K562 treated with DMSO at 1 percent for 4 hours (cell line): ENCODE data around the gene HIBADH. TPM values are rescaled to one million over a fixed set of nuclear protein-coding genes. Genes with fewer than 3 reads are reported as not detected.

Experiments used
- total RNA-seq: library from RNA; unstranded; fragments of 300-600 nt; gene quantifications from 2 replicates; pipeline ENCODE4 v1.2.3, GENCODE V29; 2022; ENCODE audit not compliant: insufficient read depth

Gene HIBADH
- total RNA-seq, result 19.7 TPM in 2 replicates

DNA sequence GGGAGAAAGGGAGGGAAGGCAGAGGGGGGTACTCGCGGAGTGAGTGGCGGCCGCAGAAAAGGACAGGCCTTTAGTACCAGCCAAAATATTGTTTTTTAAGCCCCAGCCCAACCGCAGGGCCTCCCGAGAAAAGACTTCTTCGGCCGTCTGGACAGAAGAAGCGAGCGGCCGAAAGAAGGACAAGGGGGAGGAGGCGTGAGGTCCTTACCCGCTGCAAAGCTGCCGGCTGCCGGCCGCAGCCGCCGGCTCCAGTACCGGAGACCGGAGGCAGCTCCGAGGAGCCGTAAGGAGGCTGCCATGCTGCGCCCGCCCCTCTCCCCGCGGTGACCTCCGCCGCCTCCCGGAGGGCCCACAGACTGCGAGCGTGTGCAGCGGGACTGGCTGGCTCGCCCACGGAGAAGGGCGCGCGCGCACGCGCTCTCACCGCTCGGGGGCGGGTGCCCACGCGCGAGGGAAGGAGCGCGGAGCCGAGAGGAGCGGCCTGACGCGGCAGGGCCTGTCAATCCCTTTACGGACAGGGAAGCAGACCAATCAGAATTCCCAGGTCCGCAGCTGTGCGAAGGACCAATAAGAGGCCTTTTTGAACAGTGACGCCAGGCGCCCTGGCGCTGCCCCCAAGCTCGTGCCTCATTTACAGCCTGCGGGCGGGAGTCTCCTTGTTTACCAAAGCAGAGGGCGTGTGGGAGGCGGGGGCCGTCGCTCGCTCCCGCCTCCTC, at the start of gene HIBADH:
Gene HIBADH, minus strand, starts transcription at position 394 of the 716 bp plus-strand sequence. Its CDS starts 95 bp downstream, at position 299.

Other genes with a start within 250 kb of the HIBADH start
- 84.8 and 85.0 TPM in 2 replicates for gene TAX1BP1, start 77.3 kb upstream of the HIBADH start, total RNA-seq